Type B pancreatic cell (in vitro differentiated cells): Measurements from ENCODE around the gene MAP1S. TPM values are rescaled to one million over a fixed set of nuclear protein-coding genes. Genes with fewer than 3 reads are reported as not detected.

ENCODE experiments used
- DNase-seq: peaks from one replicate; pipeline ENCODE4 v3.0.0; 2021; ENCODE audit warnings: mixed read lengths; ENCODE audit not compliant: unreplicated experiment; ENCODE audit errors: extremely low spot score
- H3K27ac Mint-ChIP-seq: 2 replicates; pipeline ENCODE4 v1.8.0; 2021; ENCODE audit warnings: mild to moderate bottlenecking, mixed read lengths
- H3K27me3 Mint-ChIP-seq: 2 replicates; pipeline ENCODE4 v1.8.0; 2021; ENCODE audit warnings: mixed read lengths
- H3K36me3 Mint-ChIP-seq: 2 replicates; pipeline ENCODE4 v1.8.0; 2021; ENCODE audit warnings: mixed read lengths
- H3K4me1 Mint-ChIP-seq: one replicate; pipeline ENCODE4 v1.8.0; 2021; ENCODE audit warnings: mixed read lengths; ENCODE audit not compliant: unreplicated experiment
- H3K4me3 Mint-ChIP-seq: 2 replicates; pipeline ENCODE4 v1.8.0; 2021; ENCODE audit warnings: mild to moderate bottlenecking, mixed read lengths
- H3K9me3 Mint-ChIP-seq: 2 replicates; pipeline ENCODE4 v1.8.0; 2021; ENCODE audit warnings: mixed read lengths
- total RNA-seq: library from RNA; stranded (reverse); gene quantifications from 2 replicates; pipeline ENCODE4 v1.2.1, GENCODE V29; 2021; ENCODE audit warnings: low replicate concordance
- TF ChIP-seq, protein P1 (sequence below): fragments of 200-600 bp; sonication (generic); conservative IDR thresholded peaks from 2 replicates; pipeline ENCODE4 v1.5.0; 2021; ENCODE audit warnings: antibody characterized with exemption, mild to moderate bottlenecking

MAP1S gene
- total RNA-seq, 1 donor from 2014 or later = 87.1 TPM

DNA sequence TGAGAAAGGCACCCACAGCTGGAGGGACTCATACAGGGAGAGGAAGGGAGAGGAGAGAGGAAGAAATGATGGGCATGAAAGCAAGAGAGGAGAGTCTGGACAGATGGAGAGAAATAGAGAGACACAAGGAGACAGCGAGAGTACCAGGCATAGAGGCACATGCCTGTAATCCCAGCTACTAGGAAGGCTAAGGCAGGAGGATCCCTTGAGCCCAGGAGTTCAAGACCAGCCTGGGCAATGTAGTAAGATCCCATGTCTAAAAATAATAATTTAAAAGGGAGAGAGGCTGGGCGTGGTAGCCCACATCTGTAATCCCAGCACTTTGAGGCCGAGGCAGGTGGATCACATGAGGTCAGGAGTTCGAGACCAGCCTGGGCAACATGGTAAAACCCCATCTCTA lies 40.4 kb upstream of the MAP1S start:
- H3K4me3 Mint-ChIP-seq = no peak overlapping the region
- H3K9me3 Mint-ChIP-seq = no peaks in the 10 kb centered on the region
- H3K4me1 Mint-ChIP-seq = no peaks in the 10 kb centered on the region
- H3K27ac Mint-ChIP-seq = no peak overlapping the region
- TF ChIP-seq, protein P1, sequence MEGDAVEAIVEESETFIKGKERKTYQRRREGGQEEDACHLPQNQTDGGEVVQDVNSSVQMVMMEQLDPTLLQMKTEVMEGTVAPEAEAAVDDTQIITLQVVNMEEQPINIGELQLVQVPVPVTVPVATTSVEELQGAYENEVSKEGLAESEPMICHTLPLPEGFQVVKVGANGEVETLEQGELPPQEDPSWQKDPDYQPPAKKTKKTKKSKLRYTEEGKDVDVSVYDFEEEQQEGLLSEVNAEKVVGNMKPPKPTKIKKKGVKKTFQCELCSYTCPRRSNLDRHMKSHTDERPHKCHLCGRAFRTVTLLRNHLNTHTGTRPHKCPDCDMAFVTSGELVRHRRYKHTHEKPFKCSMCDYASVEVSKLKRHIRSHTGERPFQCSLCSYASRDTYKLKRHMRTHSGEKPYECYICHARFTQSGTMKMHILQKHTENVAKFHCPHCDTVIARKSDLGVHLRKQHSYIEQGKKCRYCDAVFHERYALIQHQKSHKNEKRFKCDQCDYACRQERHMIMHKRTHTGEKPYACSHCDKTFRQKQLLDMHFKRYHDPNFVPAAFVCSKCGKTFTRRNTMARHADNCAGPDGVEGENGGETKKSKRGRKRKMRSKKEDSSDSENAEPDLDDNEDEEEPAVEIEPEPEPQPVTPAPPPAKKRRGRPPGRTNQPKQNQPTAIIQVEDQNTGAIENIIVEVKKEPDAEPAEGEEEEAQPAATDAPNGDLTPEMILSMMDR = no peak
- H3K27me3 Mint-ChIP-seq = peaks cover 75% of the 10 kb centered on the region
- H3K36me3 Mint-ChIP-seq = no peaks in the 10 kb centered on the region
- DNase-seq = no peak

- Mint-ChIP-seq H3K4me1 (no peaks in the 10 kb centered on the region), H3K27me3 (peaks cover 79% of the 10 kb centered on the region), H3K27ac (no peak overlapping the region), H3K4me3 (peak overlapping the region; percentile 34), H3K36me3 (no peaks in the 10 kb centered on the region), H3K9me3 (no peaks in the 10 kb centered on the region)
- TF ChIP-seq, protein P1 = no peak
- DNase-seq = no peak
Observed at GRCh38 chr19:17679526-17680229, 39.6 kb upstream of the MAP1S start.

- Mint-ChIP-seq H3K4me3 (no peak overlapping the region), H3K27me3 (peaks cover 84% of the 10 kb centered on the region), H3K27ac (no peak overlapping the region), H3K9me3 (no peaks in the 10 kb centered on the region), H3K4me1 (no peaks in the 10 kb centered on the region), H3K36me3 (no peaks in the 10 kb centered on the region)
- DNase-seq = no peak
- TF ChIP-seq, protein P1 = no peak
Observed at GRCh38 chr19:17680230-17680722, 39.0 kb upstream of the MAP1S start.

DNA sequence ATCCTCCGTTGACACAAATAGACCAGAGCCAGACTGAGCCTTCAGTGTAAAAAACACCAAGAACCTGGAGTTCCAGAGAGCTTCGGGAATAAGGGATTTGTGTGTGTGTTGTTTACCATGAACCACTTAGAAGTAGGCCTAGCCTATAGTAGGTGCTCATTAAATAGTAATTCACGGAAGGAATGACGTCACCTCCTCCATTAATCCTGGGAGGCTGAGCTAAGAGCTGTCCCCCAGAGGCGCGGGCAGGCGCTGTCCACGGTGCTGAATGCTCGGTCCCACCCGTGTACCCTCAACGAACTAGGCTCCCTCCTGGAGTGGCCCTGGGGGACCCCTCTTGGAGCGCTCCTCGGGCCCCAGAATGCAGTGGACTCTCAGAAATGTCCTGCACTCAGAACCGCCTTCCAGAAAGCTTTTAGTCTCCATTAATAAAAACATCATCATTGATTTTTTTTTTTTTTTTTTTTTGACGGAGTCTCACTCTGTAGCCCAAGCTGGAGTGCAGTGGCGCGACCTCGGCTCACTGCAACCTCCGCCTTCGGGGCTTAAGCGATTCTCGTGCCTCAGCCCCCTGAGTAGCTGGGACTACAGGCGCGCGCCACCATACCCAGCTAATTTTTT lies 37.7 kb upstream of the MAP1S start:
- no peak for DNase-seq
- H3K9me3 Mint-ChIP-seq = no peaks in the 10 kb centered on the region
- H3K4me1 Mint-ChIP-seq = no peaks in the 10 kb centered on the region
- TF ChIP-seq, protein P1 = no peak
- no peaks in the 10 kb centered on the region for H3K36me3 Mint-ChIP-seq
- peaks cover 87% of the 10 kb centered on the region for H3K27me3 Mint-ChIP-seq
- no peak overlapping the region for H3K4me3 Mint-ChIP-seq
- H3K27ac Mint-ChIP-seq = no peak overlapping the region

- Mint-ChIP-seq H3K4me3 (no peak overlapping the region), H3K36me3 (no peaks in the 10 kb centered on the region), H3K27ac (no peak overlapping the region), H3K27me3 (peaks cover 88% of the 10 kb centered on the region), H3K9me3 (no peaks in the 10 kb centered on the region), H3K4me1 (no peaks in the 10 kb centered on the region)
- TF ChIP-seq, protein P1 = no peak
- DNase-seq = no peak
Observed at GRCh38 chr19:17682273-17682672, 37.0 kb upstream of the MAP1S start.
